SH-SY5Y (cell line): ENCODE measurements around the gene PLEKHG1.

Experiments used
- GATA2 ChIP-seq: IDR thresholded peaks from 2 replicates; pipeline ENCODE4 v1.6.1; 2011; ENCODE audit warnings: mild to moderate bottlenecking, low read depth, low read length
- GATA3 ChIP-seq: IDR thresholded peaks from 2 replicates; pipeline ENCODE4 v1.6.1; 2011; ENCODE audit warnings: low read depth, mild to moderate bottlenecking, low read length, moderate library complexity

GRCh38 chr6:150639823-150640331, 40.2 kb downstream of the PLEKHG1 start:
- TF ChIP-seq GATA2 = no peak
- TF ChIP-seq GATA3 = no peak
